ENCODE results near the gene LAMTOR4.
"Not testable (repeated sequence)": the region's sequence is repeated elsewhere in the genome, so short reads cannot be mapped to it uniquely, and the experiment has no call there.

LAMTOR4 gene

GRCh38 chr7:100124301-100125230, 24.2 kb upstream of the LAMTOR4 start:
- DNase-seq: no peak

GRCh38 chr7:100126239-100126930, 22.3 kb upstream of the LAMTOR4 start:
- no peak for DNase-seq

- peak; percentile 87 for DNase-seq
Observed at GRCh38 chr7:100126931-100127865, 21.5 kb upstream of the LAMTOR4 start, which contains the start of gene MBLAC1. Gene MBLAC1 (plus strand): TSS chr7:100126967. CDS start chr7:100127396, 429 bp downstream.

GRCh38 chr7:100127866-100128636, 20.7 kb upstream of the LAMTOR4 start:
- DNase-seq: no peak

GRCh38 chr7:100128637-100128963, 20.1 kb upstream of the LAMTOR4 start:
- DNase-seq: no peak

DNA sequence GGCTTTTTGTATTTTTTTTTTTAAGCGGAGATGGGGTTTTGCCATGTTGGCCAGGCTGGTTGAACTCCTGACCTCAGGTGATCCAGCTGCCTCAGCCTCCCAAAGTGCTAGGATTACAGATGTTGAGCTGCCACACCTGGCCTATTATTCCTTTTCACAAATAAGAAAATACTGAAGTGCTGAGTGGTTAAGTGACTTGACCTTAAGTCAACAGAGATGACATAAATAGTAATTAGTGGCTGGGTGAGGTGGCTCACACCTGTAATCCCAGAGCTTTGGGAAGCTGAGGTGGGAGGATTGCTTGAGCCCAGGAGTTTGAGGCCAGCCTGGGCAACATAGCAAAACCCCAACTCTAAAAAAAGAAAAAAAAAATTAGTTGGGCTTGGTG, 18.5 kb upstream of the LAMTOR4 start:
- peak; percentile 44 for DNase-seq

GRCh38 chr7:100130608-100131453, 17.9 kb upstream of the LAMTOR4 start:
- DNase-seq: no peak

- no peak for DNase-seq
Observed at GRCh38 chr7:100132126-100132525, 16.6 kb upstream of the LAMTOR4 start.

GRCh38 chr7:100132697-100133151, 16.0 kb upstream of the LAMTOR4 start:
- DNase-seq: no peak

GRCh38 chr7:100137851-100138760, 10.6 kb upstream of the LAMTOR4 start:
- no peak for DNase-seq

DNA sequence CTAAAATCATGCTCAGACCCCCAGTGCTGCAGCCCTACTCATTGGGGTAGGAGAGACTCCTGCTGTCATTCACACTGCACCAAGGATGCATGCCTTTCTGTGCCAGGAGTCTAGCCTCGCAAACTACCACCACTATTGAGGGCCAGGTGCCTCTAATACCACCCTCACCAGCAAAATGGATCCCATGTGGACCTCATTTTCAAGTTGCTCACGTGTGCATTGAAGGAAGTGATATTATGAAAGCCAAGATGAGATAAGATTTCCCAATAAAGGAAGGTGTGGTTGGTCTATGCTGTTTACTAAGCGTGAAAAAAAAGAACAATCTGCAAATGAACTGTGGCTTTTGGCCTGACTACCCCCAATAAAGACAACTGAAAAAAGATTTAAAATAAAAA, 7.2 kb upstream of the LAMTOR4 start:
- DNase-seq: no peak

DNA sequence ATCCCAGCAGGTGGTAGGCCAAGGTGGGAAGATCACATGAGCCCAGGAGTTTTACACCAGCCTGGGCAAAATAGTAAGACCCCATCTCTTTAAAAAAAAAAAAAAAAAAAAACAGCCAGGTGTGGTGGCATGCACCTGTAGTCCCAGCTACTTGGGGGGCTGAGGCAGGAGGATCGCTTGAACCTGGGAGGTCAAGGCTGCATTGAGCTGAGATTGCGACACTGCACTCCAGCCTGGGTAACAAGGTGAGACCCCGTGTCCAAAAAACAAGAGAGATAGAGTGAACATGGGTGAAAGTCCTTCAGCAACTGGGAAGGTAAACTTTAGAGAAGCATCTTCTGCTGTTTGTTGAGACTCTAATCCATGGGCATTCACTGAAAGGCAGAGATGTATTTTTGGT, 6.3 kb upstream of the LAMTOR4 start:
- no peak for DNase-seq

GRCh38 chr7:100146350-100146749, 2.4 kb upstream of the LAMTOR4 start:
- DNase-seq: not testable (repeated sequence)

DNA sequence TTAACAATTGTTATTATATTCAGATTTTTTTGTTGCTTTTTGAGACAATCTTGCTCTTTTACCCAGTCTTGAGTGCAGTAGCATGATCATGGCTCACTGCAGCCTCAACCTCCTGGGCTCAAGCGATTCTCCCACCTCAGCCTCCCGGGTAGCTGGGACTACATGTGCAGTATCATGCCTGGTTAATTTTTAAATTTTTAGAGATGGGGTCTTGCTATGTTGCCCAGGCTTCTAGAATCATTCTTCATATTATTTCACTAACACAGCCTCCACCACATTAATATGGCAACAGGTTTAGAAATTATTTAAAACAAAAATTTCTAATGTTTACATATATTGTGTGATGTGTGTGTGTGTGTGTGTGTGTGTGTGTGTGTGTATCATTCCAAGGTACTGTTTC, 1.4 kb upstream of the LAMTOR4 start:
- DNase-seq: no peak

- DNase-seq: no peak
Observed at GRCh38 chr7:100148225-100148558, 526 bp upstream of the LAMTOR4 start.

- DNase-seq: no peak
Observed at GRCh38 chr7:100152404-100152803, 3.7 kb downstream of the LAMTOR4 start.

DNA sequence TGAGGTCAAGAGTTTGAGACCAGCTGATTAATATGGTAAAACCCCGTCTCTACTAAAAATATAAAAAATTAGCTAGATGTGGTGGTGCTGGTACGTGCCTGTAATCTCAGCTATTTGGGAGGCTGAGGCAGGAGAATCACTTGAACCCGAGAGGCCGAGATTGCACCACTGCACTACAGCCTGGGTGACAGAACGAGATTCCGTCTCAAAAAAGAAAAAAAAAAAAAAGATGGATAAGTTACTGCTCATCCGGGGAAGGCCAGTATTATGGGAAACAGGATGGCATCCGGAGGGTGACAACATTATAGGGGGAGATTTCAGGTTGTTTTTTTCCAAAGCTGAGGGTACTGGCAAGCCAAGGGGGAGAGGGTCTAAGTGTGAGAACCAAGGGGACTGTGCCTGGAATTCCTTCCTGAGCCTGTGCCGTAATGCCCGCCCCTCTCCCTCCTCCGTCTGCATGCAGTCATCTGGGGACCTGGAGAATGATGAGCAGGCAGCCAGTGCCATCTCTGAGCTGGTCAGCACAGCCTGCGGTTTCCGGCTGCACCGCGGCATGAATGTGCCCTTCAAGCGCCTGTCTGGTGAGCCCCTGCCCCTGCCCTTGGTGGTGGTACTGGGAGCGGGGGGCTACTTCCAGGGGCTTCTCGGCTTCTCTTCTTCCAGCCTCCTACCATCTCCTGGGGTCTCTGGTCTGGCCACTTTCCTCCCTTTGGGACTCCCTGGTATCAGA, 4.4 kb downstream of the LAMTOR4 start:
- DNase-seq: no peak

DNA sequence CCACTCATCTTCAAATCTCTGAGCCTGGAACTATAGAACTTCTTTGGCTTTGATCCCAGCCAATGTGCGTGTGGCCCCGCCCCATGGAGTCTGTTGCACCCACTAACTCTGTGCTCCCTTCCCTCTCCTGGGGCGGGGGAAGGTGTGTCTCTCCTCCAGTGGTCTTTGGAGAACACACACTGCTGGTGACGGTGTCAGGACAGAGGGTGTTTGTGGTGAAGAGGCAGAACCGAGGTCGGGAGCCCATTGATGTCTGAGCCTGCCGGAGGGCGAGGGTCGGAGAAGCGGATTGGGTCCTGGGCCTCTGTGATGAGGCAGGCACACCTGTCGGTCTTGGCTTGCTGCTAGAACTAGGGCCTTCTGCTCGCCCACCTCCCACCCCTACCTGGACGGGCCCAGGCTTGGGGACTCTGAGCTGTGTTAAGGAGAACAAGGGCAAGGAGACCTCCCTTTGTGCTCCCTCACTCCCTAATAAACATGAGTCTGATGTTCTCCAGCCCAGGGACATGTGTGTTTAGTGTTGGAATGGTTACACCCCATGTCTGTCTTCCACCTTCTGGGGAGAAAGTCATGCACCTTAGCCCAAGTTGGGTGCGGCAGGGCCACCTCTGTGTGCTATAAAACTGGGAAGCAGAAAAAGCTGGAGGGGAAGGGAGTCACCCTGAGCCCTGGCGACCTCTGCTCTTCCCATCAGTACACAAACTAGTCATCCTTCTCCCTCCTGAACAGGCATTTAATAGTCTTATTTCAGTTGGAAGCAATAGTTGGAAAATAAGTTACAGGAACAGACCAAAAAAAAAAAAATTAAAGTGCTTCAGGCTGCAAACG, 5.2 kb downstream of the LAMTOR4 start:
- DNase-seq: no peak

Data from NCI-H1417 treated with DMSO at 0.1 percent for 48 hours (cell line).